Neuronal stem cell (in vitro differentiated cells): ENCODE measurements around the gene ERP27.

Experiments used
- DNase-seq: peaks from one replicate; pipeline ENCODE4 v3.0.0-alpha.2; 2013; ENCODE audit warnings: low spot score
- H2AFZ ChIP-seq: one replicate; pipeline ENCODE4 v1.6.1; 2013; ENCODE audit warnings: mild to moderate bottlenecking, low read length, inconsistent platforms
- H2AK5ac ChIP-seq: 2 replicates; pipeline ENCODE4 v1.6.1; 2013; ENCODE audit warnings: low read depth, mild to moderate bottlenecking, inconsistent platforms, low read length, moderate library complexity, mixed read lengths
- H2BK120ac ChIP-seq: 2 replicates; pipeline ENCODE4 v1.6.1; 2013; ENCODE audit warnings: low read depth, mild to moderate bottlenecking, inconsistent platforms, low read length, moderate library complexity, mixed read lengths
- H2BK12ac ChIP-seq: one replicate; pipeline ENCODE4 v1.6.1; 2013; ENCODE audit warnings: low read length, inconsistent platforms
- H2BK15ac ChIP-seq: 2 replicates; pipeline ENCODE4 v1.6.1; 2013; ENCODE audit warnings: mild to moderate bottlenecking, low read length, inconsistent platforms, mixed read lengths
- H2BK5ac ChIP-seq: one replicate; pipeline ENCODE4 v1.6.1; 2013; ENCODE audit warnings: inconsistent platforms, mild to moderate bottlenecking, low read length, moderate library complexity
- H3K14ac ChIP-seq: one replicate; pipeline ENCODE4 v1.6.1; 2013; ENCODE audit warnings: low read length, inconsistent platforms
- H3K18ac ChIP-seq: 2 replicates; pipeline ENCODE4 v1.6.1; 2013; ENCODE audit warnings: low read length, inconsistent platforms
- H3K23ac ChIP-seq: 2 replicates; pipeline ENCODE4 v1.6.1; 2013; ENCODE audit warnings: low read depth, mild to moderate bottlenecking, mixed read lengths, low read length, inconsistent platforms; ENCODE audit not compliant: poor library complexity
- H3K27ac ChIP-seq: replicated peaks from 3 replicates; pipeline ENCODE4 v1.5.1; 2013; ENCODE audit warnings: low read length, inconsistent platforms
- H3K27me3 ChIP-seq, 3 experiments: 2 replicates each; pipeline ENCODE4 v1.6.1; 2013; ENCODE audit warnings: low read length in 3 of 3, mild to moderate bottlenecking in 2 of 3, inconsistent platforms in 1 of 3, low read depth in 1 of 3, mixed read lengths in 1 of 3, moderate library complexity in 1 of 3; ENCODE audit not compliant: control insufficient read depth in 3 of 3, insufficient read depth in 3 of 3
- H3K36me3 ChIP-seq, 2 donors: replicated peaks in 1 of 2; 2 replicates each; pipeline ENCODE4 v1.6.1; 2013; ENCODE audit warnings: low read length in 2 of 2; ENCODE audit not compliant: control insufficient read depth in 2 of 2, insufficient read depth in 2 of 2
- H3K4ac ChIP-seq: 2 replicates; pipeline ENCODE4 v1.6.1; 2013; ENCODE audit warnings: inconsistent platforms, mild to moderate bottlenecking, low read length, moderate library complexity
- H3K4me1 ChIP-seq, 2 donors: 1 replicate in 1 of 2; 2 replicates in 1 of 2; pipeline ENCODE4 v1.6.1; 2013; ENCODE audit warnings: low read length in 2 of 2, low read depth in 1 of 2; ENCODE audit not compliant: control insufficient read depth in 2 of 2, insufficient read depth in 1 of 2
- H3K4me2 ChIP-seq: one replicate; pipeline ENCODE4 v1.6.1; 2013; ENCODE audit warnings: mild to moderate bottlenecking, low read length, inconsistent platforms; ENCODE audit not compliant: insufficient read depth, poor library complexity, severe bottlenecking
- H3K4me3 ChIP-seq, 2 donors: 2 replicates each; pipeline ENCODE4 v1.5.1; 2013; ENCODE audit warnings: low read length in 2 of 2, mild to moderate bottlenecking in 2 of 2, inconsistent platforms in 1 of 2, moderate library complexity in 1 of 2
- H3K79me1 ChIP-seq: one replicate; pipeline ENCODE4 v1.6.1; 2013; ENCODE audit warnings: low read depth, mild to moderate bottlenecking, inconsistent platforms, low read length, moderate library complexity
- H3K9ac ChIP-seq: one replicate; pipeline ENCODE4 v1.6.1; 2013; ENCODE audit warnings: mild to moderate bottlenecking, low read depth, low read length, inconsistent platforms; ENCODE audit not compliant: poor library complexity
- H3K9me3 ChIP-seq, 2 donors: replicated peaks in 1 of 2; 2 replicates each; pipeline versions ENCODE3 to v1.6.1; 2013; ENCODE audit warnings: low read length in 2 of 2, mild to moderate bottlenecking in 2 of 2, inconsistent platforms in 1 of 2, low read depth in 1 of 2, mixed read lengths in 1 of 2, moderate library complexity in 1 of 2; ENCODE audit not compliant: control insufficient read depth in 2 of 2, insufficient read depth in 1 of 2
- H4K8ac ChIP-seq: one replicate; pipeline ENCODE4 v1.6.1; 2013; ENCODE audit warnings: low read depth, mild to moderate bottlenecking, inconsistent platforms, low read length, moderate library complexity
- H4K91ac ChIP-seq: one replicate; pipeline ENCODE4 v1.6.1; 2013; ENCODE audit warnings: low read length, low read depth, mild to moderate bottlenecking, inconsistent platforms; ENCODE audit not compliant: poor library complexity
- WGBS, 2 donors: extraction: QIAGEN DNeasy Blood & Tissue Kit; methylation state at CpG; one replicate each; pipeline ENCODE4 v1.1.7; 2013; ENCODE audit warnings: missing lambda C conversion rate in 2 of 2, mixed read lengths in 1 of 2; ENCODE audit not compliant: insufficient read length in 2 of 2, insufficient replicate concordance in 1 of 2; ENCODE audit errors: extremely low coverage in 2 of 2; 5-methylcytosine and 5-hydroxymethylcytosine counted together

ERP27 gene

GRCh38 chr12:14935031-14935430, 3.3 kb downstream of the ERP27 start:
- H3K18ac ChIP-seq = no peak overlapping the region
- H3K4ac ChIP-seq = no peak overlapping the region
- H2BK5ac ChIP-seq = no peak overlapping the region
- no peak overlapping the region for H3K27ac ChIP-seq
- H4K91ac ChIP-seq = no peak overlapping the region
- DNase-seq = no peak
- no peak overlapping the region for H3K23ac ChIP-seq
- no peak overlapping the region for H2BK12ac ChIP-seq
- no peak overlapping the region for H3K4me3 ChIP-seq
- WGBS, 2 donors = no CpG with 5 or more reads among the region's 4 CpGs
- H3K9ac ChIP-seq = no peak overlapping the region
- H2AFZ ChIP-seq = no peak overlapping the region
- no peak overlapping the region for H2BK15ac ChIP-seq
- H3K36me3 ChIP-seq = no peaks in the 10 kb centered on the region
- H3K9me3 ChIP-seq = no peaks in the 10 kb centered on the region
- H4K8ac ChIP-seq = no peak overlapping the region
- H3K27me3 ChIP-seq = no peaks in the 10 kb centered on the region
- no peak overlapping the region for H3K4me2 ChIP-seq
- H3K79me1 ChIP-seq = no peaks in the 10 kb centered on the region
- no peak overlapping the region for H2BK120ac ChIP-seq
- H2AK5ac ChIP-seq = no peak overlapping the region
- no peaks in the 10 kb centered on the region for H3K4me1 ChIP-seq
- H3K14ac ChIP-seq = no peak overlapping the region

DNA sequence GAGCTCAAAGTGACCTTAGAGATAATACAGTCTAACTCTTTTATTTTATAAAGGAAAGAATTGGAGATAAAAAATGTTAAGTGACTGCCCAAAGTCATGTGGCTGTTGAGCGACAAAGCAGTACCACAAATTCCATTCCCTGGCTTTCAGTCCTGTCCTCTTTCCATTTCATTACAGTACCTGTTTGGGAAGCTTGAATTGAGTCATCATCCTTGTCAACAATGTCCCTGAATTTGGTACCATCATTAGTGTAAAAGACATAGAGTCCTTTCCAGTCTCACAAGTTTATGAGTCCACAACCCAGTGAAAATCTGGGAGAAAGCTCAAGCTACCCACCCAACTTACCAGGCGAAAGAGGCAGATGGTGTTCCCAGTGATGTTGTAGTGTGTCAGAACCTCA, 3.8 kb downstream of the ERP27 start:
- DNase-seq = no peak
- no peaks in the 10 kb centered on the region for H3K36me3 ChIP-seq
- no peak overlapping the region for H3K27ac ChIP-seq
- no peak overlapping the region for H3K18ac ChIP-seq
- no peaks in the 10 kb centered on the region for H3K79me1 ChIP-seq
- no peak overlapping the region for H2BK120ac ChIP-seq
- H4K8ac ChIP-seq = no peak overlapping the region
- no peaks in the 10 kb centered on the region for H3K9me3 ChIP-seq
- no peak overlapping the region for H3K4ac ChIP-seq
- no peak overlapping the region for H2BK15ac ChIP-seq
- H3K14ac ChIP-seq = no peak overlapping the region
- H2AK5ac ChIP-seq = no peak overlapping the region
- no peak overlapping the region for H3K4me2 ChIP-seq
- H2BK5ac ChIP-seq = no peak overlapping the region
- H3K4me1 ChIP-seq = no peaks in the 10 kb centered on the region
- no peak overlapping the region for H4K91ac ChIP-seq
- no peaks in the 10 kb centered on the region for H3K27me3 ChIP-seq
- H3K4me3 ChIP-seq = no peak overlapping the region
- H2BK12ac ChIP-seq = no peak overlapping the region
- no CpG with 5 or more reads among the region's 2 CpGs for WGBS, 2 donors
- no peak overlapping the region for H3K9ac ChIP-seq
- no peak overlapping the region for H3K23ac ChIP-seq
- no peak overlapping the region for H2AFZ ChIP-seq

- WGBS, 2 donors = 100% methylated on average over 1 of the region's 7 CpGs
- no peak overlapping the region for H2BK120ac ChIP-seq
- no peak overlapping the region for H3K14ac ChIP-seq
- no peaks in the 10 kb centered on the region for H3K36me3 ChIP-seq
- no peak overlapping the region for H3K23ac ChIP-seq
- no peak overlapping the region for H2AFZ ChIP-seq
- H4K91ac ChIP-seq = no peak overlapping the region
- H4K8ac ChIP-seq = no peak overlapping the region
- H2BK12ac ChIP-seq = no peak overlapping the region
- no peak overlapping the region for H2AK5ac ChIP-seq
- H3K4me2 ChIP-seq = no peak overlapping the region
- DNase-seq = no peak
- H3K9me3 ChIP-seq = no peaks in the 10 kb centered on the region
- H2BK15ac ChIP-seq = no peak overlapping the region
- no peaks in the 10 kb centered on the region for H3K27me3 ChIP-seq
- no peak overlapping the region for H2BK5ac ChIP-seq
- no peaks in the 10 kb centered on the region for H3K4me1 ChIP-seq
- no peak overlapping the region for H3K18ac ChIP-seq
- H3K27ac ChIP-seq = no peak overlapping the region
- no peak overlapping the region for H3K4ac ChIP-seq
- H3K79me1 ChIP-seq = no peaks in the 10 kb centered on the region
- H3K4me3 ChIP-seq = no peak overlapping the region
- no peak overlapping the region for H3K9ac ChIP-seq
These were observed 6.4 kb downstream of the ERP27 start for GRCh38 chr12:14931791-14932560.

DNA sequence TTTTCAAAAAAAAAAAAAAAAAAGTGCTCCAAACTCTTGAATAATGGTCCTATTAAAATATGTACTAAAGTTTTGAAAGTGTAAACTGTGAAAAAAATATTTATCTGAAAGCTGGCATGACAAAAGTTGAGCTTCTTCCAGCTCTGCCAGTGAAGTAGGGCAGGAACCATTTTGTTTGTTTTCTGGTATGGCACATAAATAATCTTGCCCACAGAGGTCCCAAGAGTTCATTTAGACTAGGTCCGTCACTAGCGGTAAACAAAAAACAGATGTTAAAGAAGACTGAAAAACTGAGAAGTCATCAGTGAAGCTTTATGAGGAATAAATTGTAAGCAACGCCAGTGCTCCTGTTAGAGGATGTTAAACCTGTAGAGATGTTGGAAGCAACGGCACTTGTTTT, 7.0 kb downstream of the ERP27 start:
- no peak for DNase-seq
- no peak overlapping the region for H2AFZ ChIP-seq
- H2BK120ac ChIP-seq = no peak overlapping the region
- H4K8ac ChIP-seq = no peak overlapping the region
- no peaks in the 10 kb centered on the region for H3K36me3 ChIP-seq
- H3K4me1 ChIP-seq = no peaks in the 10 kb centered on the region
- H3K9ac ChIP-seq = no peak overlapping the region
- H2AK5ac ChIP-seq = no peak overlapping the region
- no peak overlapping the region for H3K4me3 ChIP-seq
- H3K9me3 ChIP-seq = no peaks in the 10 kb centered on the region
- no CpG with 5 or more reads among the region's 4 CpGs for WGBS, 2 donors
- no peak overlapping the region for H4K91ac ChIP-seq
- H2BK12ac ChIP-seq = no peak overlapping the region
- no peak overlapping the region for H3K4ac ChIP-seq
- H3K4me2 ChIP-seq = no peak overlapping the region
- H3K27me3 ChIP-seq = no peaks in the 10 kb centered on the region
- no peaks in the 10 kb centered on the region for H3K79me1 ChIP-seq
- no peak overlapping the region for H3K23ac ChIP-seq
- no peak overlapping the region for H2BK5ac ChIP-seq
- no peak overlapping the region for H3K18ac ChIP-seq
- no peak overlapping the region for H3K14ac ChIP-seq
- no peak overlapping the region for H2BK15ac ChIP-seq
- H3K27ac ChIP-seq = no peak overlapping the region
